HepG2 (cell line): Measurements from ENCODE around the gene FRMD5. TPM values are rescaled to one million over a fixed set of nuclear protein-coding genes. Genes with fewer than 3 reads are reported as not detected.

Source experiments
- ATAC-seq: fragments of 200-7000 bp; cut with Tn5 transposase; 3 replicates; pipeline ENCODE4 v1.9.1; 2020; ENCODE audit warnings: mild to moderate bottlenecking, moderate library complexity
- BruUV-seq: library from RNA; stranded (reverse); fragments of 400-500 nt; replicated peaks from 2 replicates; lab custom pipeline; 2021; lab: Mats Ljungman, UMichigan
- CTCF ChIA-PET: fragments of 300-600 bp; formaldehyde crosslinking; extraction: SDS; loops from one replicate; lab custom pipeline; 2021; ENCODE audit warnings: low total read pairs, inconsistent platforms, low intra/inter-chr PET ratio; lab: Yijun Ruan, JAX
- POLR2A ChIA-PET: fragments of 350-600 bp; sonication (Branson Sonifier 250); formaldehyde crosslinking; loops from one replicate; lab custom pipeline; 2020; ENCODE audit warnings: antibody characterized with exemption, inconsistent platforms; lab: Yijun Ruan, JAX
- DNase-seq: peaks from one replicate; pipeline ENCODE4 v3.0.0-alpha.2; 2015; ENCODE audit warnings: low spot score
- FAIRE-seq: peaks from 3 replicates; lab custom pipeline; 2011; peaks lifted over from hg19 to GRCh38; lab: Jason Lieb, UNC
- H2AFZ ChIP-seq: one replicate; pipeline ENCODE4 v1.6.1; 2011; ENCODE audit warnings: low read length, inconsistent platforms
- H3K27ac ChIP-seq: fragments of 300-600 bp; 3 replicates; pipeline ENCODE4 v1.8.0; 2011; ENCODE audit warnings: mixed run types, mild to moderate bottlenecking, mixed read lengths, low read length, inconsistent platforms; ENCODE audit not compliant: insufficient read depth; ENCODE audit errors: extremely low read length
- H3K27me3 ChIP-seq, 2 experiments: fragments of 200-600 bp in 1 of 2; 2 replicates in 1 of 2; 3 replicates in 1 of 2; pipeline versions ENCODE4 v1.6.0 to v1.8.0; 2011; ENCODE audit warnings: low read length in 2 of 2, mild to moderate bottlenecking in 2 of 2, moderate library complexity in 2 of 2, inconsistent platforms in 1 of 2; ENCODE audit not compliant: insufficient read depth in 2 of 2, control insufficient read depth in 1 of 2
- H3K36me3 ChIP-seq, 2 experiments: fragments of 200-600 bp in 1 of 2; replicated peaks in 1 of 2; 2 replicates in 1 of 2; 3 replicates in 1 of 2; pipeline versions ENCODE4 v1.5.1 to v1.8.0; 2011; ENCODE audit warnings: low read length in 2 of 2, inconsistent platforms in 1 of 2; ENCODE audit not compliant: insufficient read depth in 2 of 2, control insufficient read depth in 1 of 2
- H3K4me1 ChIP-seq: 2 replicates; pipeline ENCODE4 v1.5.1; 2012; ENCODE audit warnings: low read length, inconsistent platforms; ENCODE audit not compliant: insufficient read depth
- H3K4me2 ChIP-seq: 2 replicates; pipeline ENCODE4 v1.6.0; 2011; ENCODE audit warnings: low read depth, low read length, inconsistent platforms
- H3K4me3 ChIP-seq, 3 experiments: fragments of 200-600 bp in 1 of 3; sonication (generic), shearing (Covaris generic) in 1 of 3; replicated peaks in 1 of 3; 2 replicates each; pipeline ENCODE4 v1.5.1; 2011 to 2016; ENCODE audit warnings: low read length in 3 of 3, inconsistent platforms in 2 of 3, low read depth in 2 of 3, mild to moderate bottlenecking in 2 of 3, control low read depth in 1 of 3, mixed read lengths in 1 of 3; ENCODE audit not compliant: insufficient read depth in 1 of 3
- H3K79me2 ChIP-seq: one replicate; pipeline ENCODE4 v1.6.1; 2011; ENCODE audit warnings: low read length, inconsistent platforms; ENCODE audit not compliant: insufficient read depth
- H3K9ac ChIP-seq: 2 replicates; pipeline ENCODE4 v1.6.0; 2011; ENCODE audit warnings: mild to moderate bottlenecking, low read depth, low read length, inconsistent platforms; ENCODE audit not compliant: insufficient read depth
- H3K9me3 ChIP-seq: 2 replicates; pipeline ENCODE4 v1.5.1; 2012; ENCODE audit warnings: mild to moderate bottlenecking, low read length
- H4K20me1 ChIP-seq: 2 replicates; pipeline ENCODE4 v1.6.0; 2011; ENCODE audit warnings: inconsistent platforms, mild to moderate bottlenecking, low read length, moderate library complexity; ENCODE audit not compliant: insufficient read depth
- ATF4 ChIP-seq, 2 experiments: fragments of 450-650 bp in 1 of 2; sonication (generic) in 1 of 2; formaldehyde crosslinking; IDR thresholded peaks; 2 replicates each; pipeline versions ENCODE4 v1.5.0 to v1.8.0; 2020 to 2022; ENCODE audit warnings: mild to moderate bottlenecking in 1 of 2, missing genetic modification reagents in 1 of 2
- ATRX ChIP-seq: sonication (generic); formaldehyde crosslinking; IDR thresholded peaks from 2 replicates; pipeline ENCODE4 v1.4.0; 2020; ENCODE audit warnings: missing genetic modification reagents, borderline replicate concordance
- CBX1 ChIP-seq: IDR thresholded peaks from one replicate; pipeline ENCODE4 v1.6.1; 2016; ENCODE audit warnings: antibody characterized with exemption, low read depth
- HES4 ChIP-seq: sonication (generic); formaldehyde crosslinking; IDR thresholded peaks from 2 replicates; pipeline ENCODE4 v1.9.0; 2021; ENCODE audit warnings: mild to moderate bottlenecking, missing genetic modification reagents, borderline replicate concordance
- HMGXB3 ChIP-seq: sonication (generic); formaldehyde crosslinking; IDR thresholded peaks from 2 replicates; pipeline ENCODE4 v1.4.0; 2020; ENCODE audit warnings: missing genetic modification reagents, borderline replicate concordance
- KDM6A ChIP-seq: IDR thresholded peaks from 2 replicates; pipeline ENCODE4 v1.6.1; 2016; ENCODE audit warnings: low read depth
- MYC ChIP-seq: sonication (generic); formaldehyde crosslinking; IDR thresholded peaks from 2 replicates; pipeline ENCODE4 v1.9.0; 2021; ENCODE audit warnings: missing genetic modification reagents, borderline replicate concordance
- SOX5 ChIP-seq: IDR thresholded peaks from 2 replicates; pipeline ENCODE4 v1.6.1; 2016; ENCODE audit warnings: borderline replicate concordance
- TGIF2 ChIP-seq: IDR thresholded peaks from 2 replicates; pipeline ENCODE4 v1.6.1; 2016; ENCODE audit warnings: control low read depth, missing compliant biosample characterization
- TIGD3 ChIP-seq: sonication (generic); formaldehyde crosslinking; IDR thresholded peaks from 2 replicates; pipeline ENCODE4 v1.5.1; 2020; ENCODE audit warnings: mild to moderate bottlenecking, missing genetic modification reagents, borderline replicate concordance
- ZFP37 ChIP-seq: sonication (generic); formaldehyde crosslinking; IDR thresholded peaks from 2 replicates; pipeline ENCODE4 v1.4.0; 2020; ENCODE audit warnings: missing genetic modification reagents, borderline replicate concordance
- ZFP90 ChIP-seq: sonication (generic); formaldehyde crosslinking; IDR thresholded peaks from 2 replicates; pipeline ENCODE4 v1.8.0; 2022; ENCODE audit warnings: missing genetic modification reagents, mild to moderate bottlenecking, inconsistent platforms, borderline replicate concordance
- ZNF136 ChIP-seq: sonication (generic); formaldehyde crosslinking; IDR thresholded peaks from 2 replicates; pipeline ENCODE4 v1.8.1; 2022; ENCODE audit warnings: low read depth, mild to moderate bottlenecking, moderate library complexity, missing genetic modification reagents
- ZNF256 ChIP-seq: sonication (generic); formaldehyde crosslinking; conservative IDR thresholded peaks from 2 replicates; pipeline ENCODE4 v1.4.0; 2020; ENCODE audit warnings: missing genetic modification reagents
- ZNF337 ChIP-seq: sonication (generic); formaldehyde crosslinking; IDR thresholded peaks from 2 replicates; pipeline ENCODE4 v1.5.1; 2020; ENCODE audit warnings: missing genetic modification reagents, low read depth, mild to moderate bottlenecking, borderline replicate concordance
- ZSCAN9 ChIP-seq: IDR thresholded peaks from 2 replicates; pipeline ENCODE4 v1.6.1; 2016; ENCODE audit warnings: borderline replicate concordance
- WGBS: methylation state at CpG from one replicate; pipeline ENCODE4 v1.1.6; 2017; ENCODE audit warnings: low lambda C conversion rate; 5-methylcytosine and 5-hydroxymethylcytosine counted together
- in situ Hi-C: cut with HindIII; loops from 2 replicates; pipeline ENCODE4 v1.10.0; 2017; ENCODE audit warnings: low pct_unique_long_range_greater_than_20kb; ENCODE audit not compliant: extremely low pct_ligation_motif_present
- intact Hi-C: fragments of 100-400 bp; cut with micrococcal nuclease; formaldehyde crosslinking; loops from one replicate; pipeline ENCODE4 v1.10.0; 2022; ENCODE audit not compliant: unreplicated experiment
- polyA plus RNA-seq, 8 experiments: library from polyadenylated mRNA; depleted of rRNA in 3 of 8; stranded (reverse) in 7 of 8; unstranded in 1 of 8; fragments of >200 nt; fragmentation: Illumina TruSeq in 4 of 8; extraction: Trizol in 4 of 8; gene quantifications; 2 replicates each; pipeline versions ENCODE4 v1.2.1 to v1.2.3, GENCODE V29; 2011 to 2016; ENCODE audit warnings: low read depth in 4 of 8, missing spikeins in 1 of 8, mixed read lengths in 1 of 8; ENCODE audit not compliant: insufficient read depth in 1 of 8
- total RNA-seq, 5 experiments: library from RNA; depleted of rRNA; stranded (reverse); fragments of >200 nt; fragmentation: Illumina TruSeq; extraction: Trizol; gene quantifications; 2 replicates each; pipeline ENCODE4 v1.2.3, GENCODE V29; 2016; ENCODE audit warnings: low read depth in 1 of 5
- TF ChIP-seq, protein P1 (sequence below): sonication (generic); formaldehyde crosslinking; IDR thresholded peaks from 2 replicates; pipeline ENCODE4 v1.4.0; 2020; ENCODE audit warnings: mild to moderate bottlenecking, missing genetic modification reagents

The FRMD5 gene
- total and polyA plus RNA-seq, 2 of the 13 experiments (the other 11 are each of a cell fraction or from before 2014, with no cell fraction given): 0.93 to 1.5 TPM

DNA sequence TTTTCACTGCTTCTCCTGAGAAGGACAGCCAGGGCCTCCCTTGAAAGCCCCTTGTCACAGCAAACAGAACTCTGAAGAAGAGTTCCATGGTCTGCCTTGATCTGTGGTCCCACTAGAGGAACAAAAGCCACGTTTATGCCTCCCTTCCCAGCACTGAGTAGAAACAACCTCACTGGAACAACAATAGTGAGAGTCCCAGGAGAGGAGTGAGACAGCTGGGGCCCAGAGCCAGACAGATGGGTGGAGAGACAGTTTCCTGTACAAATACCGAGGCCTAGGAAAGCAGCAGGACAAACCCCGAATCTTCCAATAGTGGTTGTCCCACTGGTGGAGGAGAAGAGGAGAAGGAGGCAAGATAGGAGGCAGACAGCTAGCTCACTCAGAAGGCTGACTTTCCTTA lies 262.2 kb downstream of the FRMD5 start (continued):
- no peak for TF ChIP-seq HMGXB3
- TF ChIP-seq, protein P1, sequence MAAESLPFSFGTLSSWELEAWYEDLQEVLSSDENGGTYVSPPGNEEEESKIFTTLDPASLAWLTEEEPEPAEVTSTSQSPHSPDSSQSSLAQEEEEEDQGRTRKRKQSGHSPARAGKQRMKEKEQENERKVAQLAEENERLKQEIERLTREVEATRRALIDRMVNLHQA: no peak
- no peak for TF ChIP-seq ATF4 (CRISPR knock-in tag; IDR thresholded peaks at IDR 0.05)
- TF ChIP-seq, all 625 proteins: peak for 0

- Histone ChIP-seq H3K4me3 (no peak overlapping the region), H3K9ac (no peak overlapping the region), H3K27me3 (peaks cover 0 to 10% of the 10 kb centered on the region in 2 experiments; a peak in 2 of 5 replicates), H3K36me3 (no peaks in the 10 kb centered on the region), H3K4me2 (no peak overlapping the region), H4K20me1 (no peaks in the 10 kb centered on the region), H3K79me2 (no peaks in the 10 kb centered on the region), H2AFZ (no peak overlapping the region), H3K9me3 (no peaks in the 10 kb centered on the region), H3K27ac (no peak overlapping the region), H3K4me1 (no peaks in the 10 kb centered on the region)
- no TSS peak for BruUV-seq
- DNase-seq (no peak), FAIRE-seq (no peak), ATAC-seq (no peak)
- POLR2A ChIA-PET: no interaction called here
- CTCF ChIA-PET: no interaction called here
- WGBS: 10% methylated on average over 3 of the region's 3 CpGs
- in situ Hi-C loops: no loop called here
- intact Hi-C loops: no loop called here
- TF ChIP-seq MYC (no peak), HES4 (CRISPR knock-in tag) (no peak), TIGD3 (CRISPR knock-in tag) (no peak), SOX5 (CRISPR knock-in tag) (no peak), ZFP90 (CRISPR knock-in tag) (no peak), ATRX (CRISPR knock-in tag) (no peak), ZNF256 (CRISPR knock-in tag) (no peak), TGIF2 (CRISPR knock-in tag) (no peak), CBX1 (no peak), ZSCAN9 (CRISPR knock-in tag) (no peak), ZFP37 (no peak), ZNF136 (CRISPR knock-in tag) (no peak), ZNF337 (no peak), KDM6A (CRISPR knock-in tag) (no peak)
Observed at GRCh38 chr15:43931790-43932435, 263.2 kb downstream of the FRMD5 start.
